Stimulated activated CD8-positive, alpha-beta memory T cell treated with anti-CD3 and anti-CD28 coated beads, Interleukin-15, amount 100 ng/mL, for 48 hours (primary cell): ENCODE results near the gene GPALPP1.
"Not testable (repeated sequence)": the region's sequence is repeated elsewhere in the genome, so short reads cannot be mapped to it uniquely, and the experiment has no call there.

Source experiments
- DNase-seq, 2 donors: peaks; one replicate each; pipeline ENCODE4 v3.0.0-alpha.2; 2020; ENCODE audit warnings: low read depth in 2 of 2

Gene GPALPP1

DNA sequence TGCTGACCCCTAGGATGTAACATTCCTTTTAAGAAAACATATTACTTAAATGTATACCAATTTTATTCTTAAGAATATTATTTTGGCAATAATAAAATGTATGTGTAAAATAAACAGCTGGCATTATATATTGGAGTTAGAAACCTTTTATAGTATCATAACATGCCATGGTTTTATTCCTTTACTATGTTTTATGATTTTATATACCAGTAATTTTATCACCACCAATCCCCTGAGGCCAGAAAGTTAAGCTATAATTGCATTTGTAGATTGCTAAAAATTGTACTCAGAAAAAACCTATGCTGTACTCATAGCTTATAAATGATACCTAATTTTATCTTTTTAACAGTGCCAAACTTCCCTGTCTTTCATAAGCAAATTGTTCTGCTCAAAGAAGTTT is 17.9 kb downstream of the GPALPP1 start:
- DNase-seq = no peak

GRCh38 chr13:45007823-45008222 is 18.5 kb downstream of the GPALPP1 start:
- DNase-seq = no peak

DNA sequence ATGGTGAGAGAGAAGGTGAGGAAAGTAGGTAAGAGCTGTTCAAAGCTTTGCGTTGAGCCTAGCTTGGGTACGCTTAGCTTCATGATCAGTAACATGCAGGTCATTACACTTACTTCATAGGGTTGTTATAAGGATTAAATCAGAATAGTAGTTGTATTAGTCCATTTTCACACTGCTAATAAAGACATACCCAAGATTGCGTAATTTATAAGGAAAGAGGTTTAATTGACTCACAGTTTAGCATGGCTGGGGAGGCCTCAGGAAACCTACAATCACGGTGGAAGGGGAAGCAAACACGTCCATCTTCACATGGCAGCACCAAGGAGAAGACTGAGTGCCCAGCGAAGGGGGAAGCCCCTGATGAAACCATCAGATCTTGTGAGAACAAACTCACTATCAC is 21.9 kb downstream of the GPALPP1 start:
- no peak for DNase-seq

DNA sequence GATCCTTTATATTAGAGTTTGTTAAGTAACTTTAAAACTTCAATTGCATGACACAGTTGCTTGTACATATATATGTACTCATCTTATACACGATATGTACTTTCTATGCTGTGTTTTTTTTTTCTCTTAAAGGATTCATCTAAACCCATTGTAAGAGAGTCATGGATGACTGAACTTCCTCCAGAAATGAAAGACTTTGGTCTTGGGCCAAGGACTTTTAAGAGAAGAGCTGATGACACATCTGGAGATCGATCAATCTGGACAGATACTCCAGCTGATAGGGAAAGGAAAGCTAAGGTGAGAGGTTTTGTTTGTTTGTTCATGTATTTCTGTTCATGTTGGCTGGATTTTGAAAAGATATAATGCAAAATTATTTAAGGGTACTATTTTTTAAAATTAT is 26.0 kb downstream of the GPALPP1 start:
- DNase-seq = no peak

DNA sequence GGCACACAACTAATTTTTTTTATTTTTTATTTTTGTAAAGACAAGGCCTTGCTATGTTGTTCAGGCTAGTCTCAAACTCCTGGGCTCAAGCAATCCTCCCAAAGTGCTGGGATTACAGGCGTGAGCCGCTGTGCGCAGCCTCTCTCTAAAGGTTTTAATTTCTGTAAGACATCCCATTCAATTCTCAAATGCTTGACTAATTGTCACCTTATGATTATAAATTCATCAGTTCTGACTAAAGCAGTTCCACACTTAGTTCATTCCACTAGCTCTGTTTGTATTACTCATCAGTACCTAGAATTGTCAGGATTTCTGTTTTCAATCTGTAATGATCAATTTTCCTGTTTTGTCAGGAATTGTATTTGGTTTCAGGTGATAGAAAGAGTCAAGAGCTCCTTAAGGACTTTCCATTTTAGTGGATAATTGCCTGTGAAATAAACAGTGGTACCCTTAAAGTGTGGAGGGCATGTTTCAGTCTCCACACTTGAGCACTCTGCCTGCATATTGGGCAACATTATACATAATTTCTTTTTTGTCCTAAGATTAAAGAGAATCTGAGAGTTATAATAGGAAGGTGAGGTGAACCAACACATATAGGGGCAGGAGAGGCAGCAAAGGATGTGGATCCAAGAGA is 27.6 kb downstream of the GPALPP1 start:
- DNase-seq = no peak

DNA sequence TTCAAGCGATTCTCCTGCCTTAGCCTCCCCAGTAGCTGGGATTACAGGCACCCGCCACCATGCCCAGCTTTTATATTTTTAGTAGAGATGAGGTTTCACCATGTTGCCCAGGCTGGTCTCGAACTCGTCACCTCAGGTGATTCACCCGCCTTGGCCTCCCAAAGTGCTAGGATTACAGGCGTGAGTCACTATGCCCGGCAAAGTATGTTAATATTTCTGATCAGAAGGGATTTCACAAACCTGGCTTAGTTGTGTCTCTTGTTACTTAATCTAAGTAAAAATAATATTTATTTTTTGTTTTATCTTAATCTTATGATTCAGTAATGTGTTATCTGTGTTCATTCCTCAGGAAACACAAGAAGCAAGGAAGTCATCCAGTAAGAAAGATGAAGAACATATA is 30.6 kb downstream of the GPALPP1 start:
- DNase-seq = not testable (repeated sequence)

DNA sequence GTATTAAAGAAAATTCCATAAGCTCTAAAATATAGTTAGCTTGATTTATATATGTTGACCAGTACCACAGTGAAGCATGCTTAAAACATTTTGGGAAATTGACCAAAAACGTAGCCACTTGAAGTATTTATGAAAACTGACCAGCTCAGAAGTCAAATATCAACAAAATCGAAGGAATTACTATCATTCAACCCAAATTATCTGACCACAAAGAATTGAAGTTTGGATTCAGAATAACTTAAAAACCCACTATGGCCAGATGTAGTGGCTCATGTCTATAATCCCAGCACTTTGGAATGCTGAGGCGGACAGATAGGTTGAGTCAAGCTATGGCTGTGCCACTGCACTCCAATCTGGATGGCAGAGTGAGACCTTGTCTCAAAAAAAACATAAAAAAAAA is 31.9 kb downstream of the GPALPP1 start:
- no peak for DNase-seq

GRCh38 chr13:45024847-45025246 is 35.5 kb downstream of the GPALPP1 start:
- no peak for DNase-seq

DNA sequence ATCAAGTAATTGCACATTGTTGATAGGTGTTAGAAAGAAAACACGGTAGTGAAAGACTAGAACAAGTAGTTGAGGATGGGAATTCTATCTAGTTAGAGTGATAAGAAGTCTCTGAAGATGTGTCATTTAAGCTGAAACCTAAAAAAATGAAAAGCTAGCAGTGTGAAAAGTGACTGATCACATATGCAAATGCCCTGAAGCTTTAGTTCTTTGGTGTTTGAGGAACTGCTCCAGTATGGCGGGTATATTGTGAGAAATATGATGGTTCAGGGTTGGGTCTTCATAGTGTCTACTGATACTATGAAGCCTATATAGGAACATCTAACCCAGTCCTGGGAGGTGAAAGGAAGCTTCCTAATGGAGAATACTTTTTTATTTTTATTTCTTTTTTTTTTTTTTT is 45.0 kb downstream of the GPALPP1 start:
- no peak for DNase-seq

- no peak for DNase-seq
Measured at GRCh38 chr13:45036206-45036605, 46.9 kb downstream of the GPALPP1 start.

DNA sequence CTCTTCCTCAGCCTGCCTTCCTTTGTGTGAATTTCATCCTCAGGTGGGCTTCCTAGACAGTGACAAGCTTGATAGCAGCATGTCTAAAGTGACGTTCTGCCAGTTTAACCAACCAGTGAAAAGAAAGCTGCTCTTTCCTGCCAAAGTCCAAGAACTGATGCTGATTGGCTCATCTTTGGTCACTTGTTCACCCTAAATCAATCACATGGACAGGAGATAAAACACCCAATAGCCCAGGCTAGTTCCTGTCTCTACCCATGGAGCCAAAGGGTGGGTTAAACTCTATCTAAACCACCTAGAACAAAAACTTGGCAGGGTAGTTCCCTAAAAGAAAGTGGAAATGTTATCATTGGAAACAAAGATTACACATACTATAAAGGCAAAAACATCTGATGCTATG is 50.8 kb downstream of the GPALPP1 start:
- no peak for DNase-seq

- DNase-seq = no peak
Measured at GRCh38 chr13:45040622-45041021, 51.3 kb downstream of the GPALPP1 start.

DNA sequence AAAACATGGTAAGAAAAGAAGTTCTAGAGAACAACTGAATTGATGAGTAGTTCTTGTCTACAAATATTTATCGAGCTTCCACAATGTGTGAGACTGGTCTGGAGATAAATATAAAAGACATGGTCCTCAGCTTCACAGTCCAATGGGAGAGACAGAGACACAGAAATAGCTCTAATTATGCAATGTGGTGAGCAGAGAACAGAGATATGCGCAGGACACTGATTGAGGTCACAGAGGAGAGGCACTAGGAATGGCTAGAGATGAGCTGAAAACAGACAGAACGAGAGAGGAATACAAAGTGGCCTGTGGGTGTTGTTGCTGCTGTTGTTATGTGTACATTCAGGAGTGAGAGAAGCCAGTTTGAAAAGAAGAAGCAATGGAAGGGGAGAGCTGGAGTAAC is 53.2 kb downstream of the GPALPP1 start:
- DNase-seq = no peak

- DNase-seq = no peak
Measured at GRCh38 chr13:45046445-45046844, 57.1 kb downstream of the GPALPP1 start.

- DNase-seq = peak; percentile 49 to 57
Measured at GRCh38 chr13:45047394-45048310, 58.3 kb downstream of the GPALPP1 start.

DNA sequence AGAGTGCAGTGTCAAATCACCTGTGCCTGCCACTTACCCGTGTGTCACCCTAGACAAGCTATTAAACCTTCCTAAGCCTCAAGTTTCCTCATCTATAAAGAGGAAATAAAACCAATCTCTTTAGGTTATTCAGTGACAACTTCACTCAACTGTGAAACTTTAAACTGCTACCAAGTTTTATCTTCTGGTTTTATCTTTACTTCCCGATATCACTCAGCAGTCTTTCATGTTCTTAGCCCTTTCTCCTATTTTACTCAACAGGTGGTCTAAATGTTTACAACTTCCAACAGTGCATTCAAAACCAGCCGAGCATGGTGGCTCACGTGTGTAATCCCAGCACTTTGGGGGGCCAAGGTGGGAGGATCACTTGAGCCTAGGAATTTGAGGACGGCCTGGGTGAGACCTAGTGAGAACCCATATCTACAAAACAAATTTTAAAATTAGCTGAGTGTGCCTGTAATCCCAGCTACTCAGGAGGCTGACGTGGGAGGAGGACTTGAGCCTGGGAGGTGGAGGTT is 59.6 kb downstream of the GPALPP1 start:
- DNase-seq = peak in 1 of 2 donors; percentile 19

DNA sequence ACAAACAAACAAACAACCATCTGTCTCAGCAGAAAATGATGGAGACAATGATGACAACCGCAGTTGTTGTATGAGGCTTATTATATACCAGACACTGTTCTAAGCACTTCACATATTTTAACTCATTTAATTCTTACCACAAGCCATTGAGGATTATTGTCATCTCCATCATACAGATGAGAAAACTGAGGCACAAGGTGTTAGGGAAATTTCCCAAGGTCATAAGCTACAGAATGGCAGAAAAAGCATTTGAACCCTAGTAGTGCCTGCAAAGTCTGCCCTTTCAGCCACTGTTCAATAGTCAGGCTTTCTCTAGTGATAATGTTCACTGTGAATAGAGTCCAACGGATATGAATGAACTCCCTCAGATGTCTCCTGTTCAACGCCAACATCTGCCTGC is 60.1 kb downstream of the GPALPP1 start:
- no peak for DNase-seq

DNA sequence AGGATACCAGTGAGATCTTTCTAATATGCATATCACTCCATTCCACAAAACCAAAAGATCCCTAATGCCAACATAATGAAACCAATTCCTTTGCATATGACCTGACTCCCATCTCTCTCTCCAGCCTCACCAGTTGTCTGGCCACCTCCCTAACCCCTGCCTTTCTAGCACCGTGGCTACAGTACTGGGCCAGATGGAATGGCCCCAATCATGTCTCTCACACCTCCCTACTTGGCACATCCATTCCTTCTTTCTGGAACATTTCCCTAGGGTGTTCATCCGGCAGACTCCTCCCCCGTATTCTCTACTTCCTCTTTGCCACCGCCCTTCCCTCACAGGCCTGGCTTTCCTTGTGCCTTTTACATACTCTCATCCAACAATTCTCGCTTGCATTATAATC is 62.0 kb downstream of the GPALPP1 start:
- no peak for DNase-seq

- DNase-seq = peak; percentile 46 to 56
Measured at GRCh38 chr13:45055198-45055901, 66.0 kb downstream of the GPALPP1 start.

GRCh38 chr13:45055902-45056648 is 66.7 kb downstream of the GPALPP1 start:
- peak in 1 of 2 donors; percentile 14 for DNase-seq

DNA sequence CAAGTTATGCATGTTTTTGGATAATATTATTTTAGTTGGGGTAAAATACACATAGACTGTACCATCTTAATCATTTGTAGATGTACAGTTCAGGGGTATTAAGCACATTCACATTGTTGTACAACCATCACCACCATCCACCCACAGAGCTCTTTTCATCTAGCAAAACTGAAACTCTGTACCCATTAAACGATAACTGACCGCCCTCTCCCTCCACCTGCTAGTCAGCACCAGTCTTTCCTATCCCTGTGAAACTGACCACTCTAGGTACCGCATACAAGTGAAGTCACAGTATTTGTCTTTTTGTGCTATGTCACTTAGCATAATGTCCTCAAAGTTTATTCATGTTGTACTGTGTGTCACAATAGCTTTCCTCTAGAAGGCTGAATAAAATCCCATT is 70.7 kb downstream of the GPALPP1 start:
- no peak for DNase-seq
